Measurements from ENCODE around the gene DCTN5. TPM values are rescaled to one million over a fixed set of nuclear protein-coding genes. Genes with fewer than 3 reads are reported as not detected.

The DCTN5 gene
- total and polyA plus RNA-seq, 2 of the 13 experiments (the other 11 are each of a cell fraction or from before 2014, with no cell fraction given): 105 to 207 TPM

GRCh38 chr16:23595951-23596720 lies 45.1 kb upstream of the DCTN5 start, which contains the start of gene NDUFAB1 (continued):
- TF ChIP-seq HMG20A (CRISPR knock-in tag; IDR thresholded peaks at IDR 0.05; ENCODE audit: borderline replicate concordance): no peak; the same call in 1 of the 2 replicates
- TF ChIP-seq RBM39 (IDR thresholded peaks at IDR 0.05; ENCODE audit: low read depth, low read length, poor library complexity, severe bottlenecking): peak; percentile 92
- peak; percentile 80; the same call in 1 of the 2 replicates for TF ChIP-seq STAT6 (CRISPR knock-in tag; IDR thresholded peaks at IDR 0.05; ENCODE audit: borderline replicate concordance)
- peak; percentile 82; the same call in 1 of the 2 replicates for TF ChIP-seq ZNF383 (CRISPR knock-in tag; IDR thresholded peaks at IDR 0.05; ENCODE audit: borderline replicate concordance)
- TF ChIP-seq, protein P1, sequence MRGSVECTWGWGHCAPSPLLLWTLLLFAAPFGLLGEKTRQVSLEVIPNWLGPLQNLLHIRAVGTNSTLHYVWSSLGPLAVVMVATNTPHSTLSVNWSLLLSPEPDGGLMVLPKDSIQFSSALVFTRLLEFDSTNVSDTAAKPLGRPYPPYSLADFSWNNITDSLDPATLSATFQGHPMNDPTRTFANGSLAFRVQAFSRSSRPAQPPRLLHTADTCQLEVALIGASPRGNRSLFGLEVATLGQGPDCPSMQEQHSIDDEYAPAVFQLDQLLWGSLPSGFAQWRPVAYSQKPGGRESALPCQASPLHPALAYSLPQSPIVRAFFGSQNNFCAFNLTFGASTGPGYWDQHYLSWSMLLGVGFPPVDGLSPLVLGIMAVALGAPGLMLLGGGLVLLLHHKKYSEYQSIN (CRISPR knock-in tag; IDR thresholded peaks at IDR 0.05; ENCODE audit: borderline replicate concordance): no peak
- no peak for TF ChIP-seq NFRKB (IDR thresholded peaks at IDR 0.05)
- no peak for TF ChIP-seq MED8 (CRISPR knock-in tag; IDR thresholded peaks at IDR 0.05; ENCODE audit: insufficient replicate concordance)
